Kidney (tissue), 14 donors: ENCODE data around the gene ASB16. TPM values are rescaled to one million over a fixed set of nuclear protein-coding genes. Genes with fewer than 3 reads are reported as not detected.

Source experiments
- DNase-seq, 5 donors: peaks; one replicate each; pipeline ENCODE4 v3.0.0-alpha.2; 2013 to 2020
- FAIRE-seq: peaks from 2 replicates; lab custom pipeline; 2012; peaks lifted over from hg19 to GRCh38; lab: Jason Lieb, UNC
- H3K27ac ChIP-seq, 2 donors: one replicate each; pipeline ENCODE4 v1.7.0; 2013; ENCODE audit warnings: low read depth in 2 of 2, low read length in 2 of 2, inconsistent platforms in 1 of 2
- H3K27me3 ChIP-seq: one replicate; pipeline ENCODE4 v1.7.1; 2013; ENCODE audit warnings: low read length, inconsistent platforms; ENCODE audit not compliant: control insufficient read depth, insufficient read depth
- H3K36me3 ChIP-seq, 3 donors: one replicate each; pipeline versions ENCODE4 v1.7.0 to v1.7.1; 2013; ENCODE audit warnings: low read length in 3 of 3, control low read depth in 1 of 3, inconsistent platforms in 1 of 3; ENCODE audit not compliant: insufficient read depth in 3 of 3, control insufficient read depth in 2 of 3
- H3K4me1 ChIP-seq, 3 donors: one replicate each; pipeline versions ENCODE4 v1.7.0 to v1.7.1; 2013; ENCODE audit warnings: low read length in 3 of 3, inconsistent platforms in 1 of 3, low read depth in 1 of 3; ENCODE audit not compliant: control insufficient read depth in 2 of 3, insufficient read depth in 2 of 3
- H3K4me3 ChIP-seq, 3 donors: one replicate each; pipeline versions ENCODE4 v1.7.0 to v1.8.1; 2013; ENCODE audit warnings: low read length in 3 of 3, control low read depth in 1 of 3, inconsistent platforms in 1 of 3
- H3K9ac ChIP-seq, 3 donors: one replicate each; pipeline versions ENCODE4 v1.7.0 to v1.7.1; 2013; ENCODE audit warnings: low read length in 3 of 3, control low read depth in 1 of 3, inconsistent platforms in 1 of 3
- H3K9me3 ChIP-seq, 3 donors: one replicate each; pipeline versions ENCODE4 v1.7.0 to v1.7.1; 2013; ENCODE audit warnings: low read length in 3 of 3, control low read depth in 1 of 3, inconsistent platforms in 1 of 3; ENCODE audit not compliant: control insufficient read depth in 2 of 3, insufficient read depth in 1 of 3
- CTCF ChIP-seq: IDR thresholded peaks from 3 replicates; pipeline ENCODE4 v1.5.1; 2012; ENCODE audit warnings: mild to moderate bottlenecking, moderate library complexity, borderline replicate concordance; ENCODE audit not compliant: insufficient read depth; ENCODE audit errors: extremely low read depth
- intact Hi-C: fragments of 100-400 bp; cut with DNase I; formaldehyde crosslinking; loops from one replicate; pipeline ENCODE4 v1.11.1; 2022
- polyA plus RNA-seq: library from polyadenylated mRNA; stranded (reverse); fragments of 350-450 nt; fragmentation: Illumina TruSeq; extraction: RNeasy Lipid Tissue Mini Kit (QIAGEN cat#74804); gene quantifications from one replicate; pipeline ENCODE4 v1.2.3, GENCODE V29; 2014; ENCODE audit warnings: low read depth, low replicate concordance; ENCODE audit not compliant: insufficient read depth
- total RNA-seq: library from RNA; stranded (reverse); fragmentation: NEBNext Ultra II Directional; extraction: Animal tissue kit (Norgen Biotek cat#: 25700); gene quantifications from one replicate; pipeline ENCODE4 v1.2.1, GENCODE V29; 2021
- donor health status: control.
- donor health status: control.
- donor health status: control.
- donor health status: control.
- donor health status: control.
- donor health status: DM: yes; HTN: yes; CAD: no.
- donor health status: Normal renal cell carcinoma (clear cell type).

ASB16 gene
- total and polyA plus RNA-seq, 2 donors from 2014 or later: 0.25 to 0.90 TPM

DNA sequence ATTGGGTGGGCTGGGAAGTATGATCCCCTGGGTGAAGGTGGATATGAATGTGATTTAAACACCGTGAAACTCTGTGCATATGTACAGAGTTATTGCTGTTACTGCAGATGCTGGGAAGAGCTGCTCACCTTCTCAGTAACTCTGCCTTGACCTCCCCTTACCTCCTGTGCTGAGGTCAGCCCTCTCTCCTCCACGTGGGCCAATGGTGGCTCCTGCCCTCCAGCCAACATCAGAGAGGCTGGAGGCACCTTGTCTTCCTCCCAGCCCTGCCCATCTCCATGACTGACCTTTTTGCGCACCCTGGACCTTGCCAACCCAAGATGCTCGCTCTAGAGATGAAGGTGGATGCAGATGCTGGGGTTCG lies 387 bp upstream of the ASB16 start:
- H3K4me3 ChIP-seq: no peak overlapping the region
- intact Hi-C loops: no loop called here
- H3K9ac ChIP-seq: peak overlapping the region in 1 of 3 donors; percentile 0
- no peaks in the 10 kb centered on the region for H3K27me3 ChIP-seq
- DNase-seq (no peak), FAIRE-seq (no peak)
- no peak for TF ChIP-seq CTCF
- H3K4me1 ChIP-seq: peaks cover 0 to 7% (median 0%) of the 10 kb centered on the region in 3 donors
- no peaks in the 10 kb centered on the region for H3K9me3 ChIP-seq
- no peaks in the 10 kb centered on the region for H3K36me3 ChIP-seq
- peak overlapping the region; percentile 55 to 85 for H3K27ac ChIP-seq

DNA sequence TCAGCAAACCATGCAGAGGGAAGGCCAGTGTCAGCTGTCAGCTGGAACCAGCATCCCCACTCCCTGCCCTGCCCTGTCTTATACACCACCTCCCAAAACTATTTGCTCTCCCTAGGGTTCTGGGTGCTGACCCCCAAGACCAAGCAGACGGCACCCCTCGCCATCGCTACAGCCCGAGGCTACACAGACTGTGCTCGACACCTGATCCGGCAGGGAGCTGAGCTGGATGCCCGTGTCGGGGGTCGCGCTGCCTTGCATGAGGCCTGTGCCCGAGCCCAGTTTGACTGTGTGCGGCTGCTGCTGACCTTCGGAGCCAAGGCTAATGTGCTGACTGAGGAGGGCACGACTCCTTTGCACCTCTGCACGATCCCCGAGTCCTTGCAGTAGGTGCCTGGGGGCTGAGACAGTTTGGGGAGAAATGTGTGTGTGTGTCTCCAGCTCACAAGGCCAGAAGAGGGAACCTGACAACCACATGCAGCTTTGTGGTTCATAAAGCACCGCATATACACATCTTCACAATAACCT lies 1.5 kb downstream of the ASB16 start:
- peak overlapping the region in 1 of 3 donors; percentile 22 for H3K9ac ChIP-seq

GRCh38 chr17:44174427-44174826 lies 3.9 kb downstream of the ASB16 start:
- H3K9me3 ChIP-seq: no peaks in the 10 kb centered on the region
- H3K9ac ChIP-seq: no peak overlapping the region
- H3K27me3 ChIP-seq: no peaks in the 10 kb centered on the region
- intact Hi-C loops: no loop called here
- no peaks in the 10 kb centered on the region for H3K36me3 ChIP-seq
- no peak overlapping the region for H3K27ac ChIP-seq
- no peak for FAIRE-seq
- no peak for DNase-seq
- H3K4me1 ChIP-seq: peaks cover 0 to 4% (median 0%) of the 10 kb centered on the region in 3 donors
- TF ChIP-seq CTCF: no peak
- no peak overlapping the region for H3K4me3 ChIP-seq

More for the DNA sequence above, 1.5 kb downstream of the ASB16 start:
- intact Hi-C loops: no loop called here
- no peak overlapping the region for H3K27ac ChIP-seq
- peaks cover 0 to 7% (median 0%) of the 10 kb centered on the region in 3 donors for H3K4me1 ChIP-seq
- TF ChIP-seq CTCF: no peak
- FAIRE-seq (no peak), DNase-seq (peak in 2 of 5 donors; percentile 28 to 39)
- H3K4me3 ChIP-seq: no peak overlapping the region
- H3K9me3 ChIP-seq: no peaks in the 10 kb centered on the region
- H3K27me3 ChIP-seq: no peaks in the 10 kb centered on the region
- no peaks in the 10 kb centered on the region for H3K36me3 ChIP-seq

DNA sequence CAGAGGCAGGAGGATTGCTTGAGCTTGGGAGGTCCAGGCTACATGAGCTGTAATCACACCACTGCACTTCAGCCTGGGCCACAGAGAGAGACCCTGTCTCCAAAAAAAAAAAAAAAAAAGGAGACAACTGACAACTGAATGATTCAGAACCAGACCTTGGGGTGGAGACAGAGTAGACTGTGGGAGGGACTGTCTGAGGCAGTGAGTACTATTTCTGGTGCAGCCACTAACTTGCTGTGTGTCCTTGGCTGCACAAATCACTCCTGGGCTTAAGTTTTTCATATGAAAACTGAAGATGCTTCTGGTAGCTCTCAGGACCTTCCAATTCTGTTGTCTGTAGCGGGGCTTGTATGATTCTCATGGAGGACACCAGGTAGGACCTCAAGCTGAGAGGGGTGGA lies 5.8 kb downstream of the ASB16 start:
- DNase-seq (no peak), FAIRE-seq (no peak)
- Histone ChIP-seq H3K36me3 (no peaks in the 10 kb centered on the region), H3K27me3 (no peaks in the 10 kb centered on the region), H3K4me1 (no peaks in the 10 kb centered on the region), H3K4me3 (no peak overlapping the region), H3K9ac (no peak overlapping the region), H3K9me3 (no peaks in the 10 kb centered on the region), H3K27ac (no peak overlapping the region)
- no peak for TF ChIP-seq CTCF
- intact Hi-C loops: no loop called here
